NT2/D1 (cell line): ENCODE results near the gene PNISR.

Experiments
- DNase-seq: peaks from one replicate; pipeline ENCODE4 v3.0.0-alpha.2; 2011; ENCODE audit warnings: low read depth, low spot score
- H3K27me3 ChIP-seq: 2 replicates; pipeline ENCODE4 v1.6.0; 2011; ENCODE audit warnings: mild to moderate bottlenecking; ENCODE audit not compliant: insufficient read length, insufficient read depth
- H3K36me3 ChIP-seq: 2 replicates; pipeline ENCODE4 v1.6.1; 2011; ENCODE audit warnings: mild to moderate bottlenecking, low read length, mixed read lengths; ENCODE audit not compliant: insufficient read depth, insufficient read length
- H3K4me1 ChIP-seq: 2 replicates; pipeline ENCODE4 v1.5.1; 2011; ENCODE audit not compliant: insufficient read depth, insufficient read length
- H3K4me3 ChIP-seq: 2 replicates; pipeline ENCODE4 v1.5.1; 2011; ENCODE audit warnings: low read depth; ENCODE audit not compliant: insufficient read length
- H3K9ac ChIP-seq: 2 replicates; pipeline ENCODE4 v1.6.0; 2011; ENCODE audit warnings: low read depth; ENCODE audit not compliant: insufficient read length
- H3K9me3 ChIP-seq: 2 replicates; pipeline ENCODE4 v1.5.1; 2011; ENCODE audit warnings: mild to moderate bottlenecking, low read length; ENCODE audit not compliant: insufficient read depth
- SUZ12 ChIP-seq: IDR thresholded peaks from 2 replicates; pipeline ENCODE4 v1.6.1; 2011; ENCODE audit not compliant: insufficient read length, insufficient read depth; ENCODE audit errors: extremely low read depth
- YY1 ChIP-seq: IDR thresholded peaks from 2 replicates; pipeline ENCODE4 v1.6.1; 2011; ENCODE audit not compliant: insufficient read length, insufficient read depth
- ZNF274 ChIP-seq: IDR thresholded peaks from 2 replicates; pipeline ENCODE4 v1.6.1; 2011; ENCODE audit warnings: mild to moderate bottlenecking, low read depth, low read length

Gene PNISR

GRCh38 chr6:99378636-99379035 lies 46.5 kb downstream of the PNISR start:
- no peaks in the 10 kb centered on the region for H3K4me1 ChIP-seq
- DNase-seq = no peak
- H3K9me3 ChIP-seq = no peaks in the 10 kb centered on the region
- no peaks in the 10 kb centered on the region for H3K36me3 ChIP-seq
- TF ChIP-seq YY1 (no peak), ZNF274 (no peak), SUZ12 (no peak)
- no peaks in the 10 kb centered on the region for H3K27me3 ChIP-seq
- H3K4me3 ChIP-seq = no peak overlapping the region
- no peak overlapping the region for H3K9ac ChIP-seq

DNA sequence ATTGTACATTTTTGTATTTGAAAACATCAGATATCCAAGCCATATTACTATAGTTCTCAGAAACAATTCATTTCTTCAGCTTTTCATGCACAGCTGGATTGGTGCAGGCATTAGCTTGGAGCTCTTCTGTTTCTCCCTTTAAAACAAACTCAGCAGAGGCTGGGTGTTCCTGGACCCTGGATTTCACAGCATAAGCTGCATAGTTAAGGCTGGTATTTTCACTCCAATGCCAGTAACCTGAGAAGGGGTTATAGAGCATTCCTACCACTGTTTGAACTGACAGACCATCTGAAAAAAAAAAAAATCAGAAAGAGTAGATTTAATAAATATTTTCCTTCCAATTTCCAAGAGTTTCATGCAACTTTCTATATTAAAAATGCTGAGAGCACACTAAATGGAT lies 55.6 kb downstream of the PNISR start:
- DNase-seq = no peak
- no peaks in the 10 kb centered on the region for H3K4me1 ChIP-seq
- H3K9me3 ChIP-seq = no peaks in the 10 kb centered on the region
- no peak overlapping the region for H3K4me3 ChIP-seq
- H3K27me3 ChIP-seq = no peaks in the 10 kb centered on the region
- H3K36me3 ChIP-seq = no peaks in the 10 kb centered on the region
- no peak overlapping the region for H3K9ac ChIP-seq
- TF ChIP-seq ZNF274 = no peak
- no peak for TF ChIP-seq SUZ12
- TF ChIP-seq YY1 = no peak

DNA sequence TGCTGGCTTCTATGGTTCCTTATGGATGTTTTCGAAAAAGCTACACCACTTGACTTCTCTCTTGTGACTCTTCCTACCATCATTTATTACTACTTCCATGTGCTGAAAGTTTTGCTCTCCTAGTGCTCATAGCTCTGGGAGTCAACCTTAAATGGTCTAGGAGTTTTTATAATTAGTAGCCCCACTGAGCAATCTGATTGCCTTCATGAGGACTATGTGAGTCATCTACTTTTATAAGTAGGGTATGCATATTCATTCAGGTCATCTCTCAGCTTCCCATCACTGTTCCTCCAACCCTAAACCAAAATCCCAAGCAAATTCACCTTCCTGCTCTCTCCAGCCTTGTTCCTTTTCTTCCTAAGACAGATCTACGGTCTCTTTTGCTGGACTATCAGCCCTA lies 58.3 kb downstream of the PNISR start:
- H3K27me3 ChIP-seq = no peaks in the 10 kb centered on the region
- DNase-seq = no peak
- no peak overlapping the region for H3K9ac ChIP-seq
- TF ChIP-seq YY1 (no peak), ZNF274 (no peak), SUZ12 (no peak)
- H3K9me3 ChIP-seq = no peaks in the 10 kb centered on the region
- no peaks in the 10 kb centered on the region for H3K4me1 ChIP-seq
- H3K36me3 ChIP-seq = no peaks in the 10 kb centered on the region
- H3K4me3 ChIP-seq = no peak overlapping the region

- Histone ChIP-seq H3K9ac (no peak overlapping the region), H3K27me3 (no peaks in the 10 kb centered on the region), H3K4me3 (no peak overlapping the region), H3K4me1 (no peaks in the 10 kb centered on the region), H3K36me3 (no peaks in the 10 kb centered on the region), H3K9me3 (no peaks in the 10 kb centered on the region)
- DNase-seq = no peak
- TF ChIP-seq ZNF274 (no peak), SUZ12 (no peak), YY1 (no peak)
Observed at GRCh38 chr6:99364026-99364425, 61.1 kb downstream of the PNISR start.

- no peak for TF ChIP-seq ZNF274
- no peak for TF ChIP-seq SUZ12
- TF ChIP-seq YY1 = no peak
- no peak overlapping the region for H3K9ac ChIP-seq
- H3K27me3 ChIP-seq = no peaks in the 10 kb centered on the region
- no peak overlapping the region for H3K4me3 ChIP-seq
- H3K9me3 ChIP-seq = no peaks in the 10 kb centered on the region
- H3K36me3 ChIP-seq = no peaks in the 10 kb centered on the region
- no peak for DNase-seq
- H3K4me1 ChIP-seq = no peaks in the 10 kb centered on the region
Observed at GRCh38 chr6:99362678-99363268, 62.3 kb downstream of the PNISR start.

DNA sequence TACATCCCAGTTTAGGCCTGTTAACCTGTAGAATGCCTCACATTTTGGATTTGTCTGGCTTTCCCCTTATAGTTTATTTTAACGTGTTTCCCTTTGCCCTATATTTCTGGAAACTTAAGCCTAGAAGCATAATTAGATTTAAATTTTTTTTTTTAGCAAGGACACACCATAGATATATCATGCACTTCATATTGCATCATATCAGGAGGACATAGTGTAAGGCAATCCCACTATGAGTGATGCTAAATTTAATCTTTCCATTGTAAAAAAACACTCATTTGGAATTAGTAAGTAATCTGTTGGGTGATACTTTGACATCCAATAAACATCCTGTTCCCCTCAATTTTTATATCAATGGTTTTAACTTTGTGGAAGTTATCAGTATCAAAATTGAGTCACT lies 65.3 kb downstream of the PNISR start:
- H3K9ac ChIP-seq = no peak overlapping the region

DNA sequence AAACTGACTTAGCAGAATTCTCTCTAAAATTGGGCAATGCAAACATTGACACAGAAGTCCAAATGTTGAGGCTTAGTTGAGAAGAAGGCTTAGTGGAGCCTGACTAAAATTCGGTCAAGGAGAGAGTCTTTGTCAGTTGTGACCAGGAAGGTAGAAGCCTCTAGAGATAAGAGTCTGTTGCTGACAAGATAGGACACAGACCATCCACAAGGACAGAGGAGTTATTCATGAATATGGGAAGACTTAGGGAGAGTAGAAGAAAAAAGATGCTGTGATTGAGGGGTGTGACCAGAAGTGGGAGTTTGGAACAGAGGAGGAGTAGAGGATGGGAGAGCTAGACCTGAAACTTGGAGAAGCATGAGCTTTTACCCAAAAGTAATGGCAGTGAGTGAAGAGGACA lies 68.5 kb downstream of the PNISR start:
- TF ChIP-seq SUZ12 = no peak
- no peak for TF ChIP-seq ZNF274
- no peak for TF ChIP-seq YY1
- DNase-seq = no peak

More for the DNA sequence above, 65.3 kb downstream of the PNISR start:
- Histone ChIP-seq H3K36me3 (no peaks in the 10 kb centered on the region), H3K9me3 (no peaks in the 10 kb centered on the region), H3K27me3 (no peaks in the 10 kb centered on the region), H3K4me1 (no peaks in the 10 kb centered on the region), H3K4me3 (no peak overlapping the region)
- TF ChIP-seq YY1 (no peak), SUZ12 (no peak), ZNF274 (no peak)
- DNase-seq = no peak

More for the DNA sequence above, 68.5 kb downstream of the PNISR start:
- Histone ChIP-seq H3K9ac (no peak overlapping the region), H3K27me3 (no peaks in the 10 kb centered on the region), H3K4me1 (no peaks in the 10 kb centered on the region), H3K9me3 (no peaks in the 10 kb centered on the region), H3K4me3 (no peak overlapping the region), H3K36me3 (no peaks in the 10 kb centered on the region)
